ENCODE results near the gene TMEM86B. TPM values are rescaled to one million over a fixed set of nuclear protein-coding genes. Genes with fewer than 3 reads are reported as not detected.

TMEM86B gene
- total and polyA plus RNA-seq, 2 experiments from 2014 or later: 1.1 to 3.2 TPM

GRCh38 chr19:55265723-55266386 is 37.3 kb upstream of the TMEM86B start:
- Mint-ChIP-seq H3K9me3 (peaks cover 11% of the 10 kb centered on the region), H3K36me3 (ENCODE audit: low read depth) (peaks cover 15% of the 10 kb centered on the region), H3K4me3 (no peak overlapping the region), H3K4me1 (peaks cover 7% of the 10 kb centered on the region), H3K27me3 (ENCODE audit: insufficient read depth, low read depth, poor library complexity) (no peaks in the 10 kb centered on the region), H3K27ac (no peak overlapping the region)
- Histone ChIP-seq H3K4me3 (no peak overlapping the region), H4K20me1 (replicated peaks; ENCODE audit: insufficient read depth) (no peaks in the 10 kb centered on the region; the same call in 1 of the 2 replicates), H3K27ac (ENCODE audit: low read depth) (no peak overlapping the region), H3K79me2 (replicated peaks; ENCODE audit: insufficient read depth) (0 out of 2 replicates have a peak, but pooled peaks cover 4% of the 10 kb centered on the region), H3K27me3 (ENCODE audit: insufficient read depth) (no peaks in the 10 kb centered on the region), H2AFZ (no peak overlapping the region), H3K4me2 (no peak overlapping the region), H3K9me2 (ENCODE audit: insufficient read depth) (0 out of 2 replicates have a peak, but pooled peaks cover 4% of the 10 kb centered on the region), H3K4me1 (ENCODE audit: insufficient read depth) (no peaks in the 10 kb centered on the region), H3K36me3 (ENCODE audit: insufficient read depth) (no peaks in the 10 kb centered on the region), H3F3A (replicated peaks; ENCODE audit: low read depth) (peaks cover 10% of the 10 kb centered on the region; the same call in 1 of the 2 replicates)
- DNase-seq (ENCODE audit: low spot score) (no peak), ATAC-seq (no peak)
- no peak for TF ChIP-seq ETS1 (IDR thresholded peaks at IDR 0.05)
- TF ChIP-seq EZH2phosphoT487 (IDR thresholded peaks at IDR 0.05; ENCODE audit: unreplicated experiment): no peak
- no peak for TF ChIP-seq CTCF (conservative IDR thresholded peaks at IDR 0.05; ENCODE audit: low read depth in 2 of 2)
- TF ChIP-seq STAT1 (IDR thresholded peaks at IDR 0.05; ENCODE audit: unreplicated experiment): no peak
- TF ChIP-seq CREB1 (CRISPR knock-in tag; IDR thresholded peaks at IDR 0.05; ENCODE audit: low read depth): no peak
- TF ChIP-seq POLR2AphosphoS5 (IDR thresholded peaks at IDR 0.05; ENCODE audit: low read depth): no peak
- TF ChIP-seq, protein P1, sequence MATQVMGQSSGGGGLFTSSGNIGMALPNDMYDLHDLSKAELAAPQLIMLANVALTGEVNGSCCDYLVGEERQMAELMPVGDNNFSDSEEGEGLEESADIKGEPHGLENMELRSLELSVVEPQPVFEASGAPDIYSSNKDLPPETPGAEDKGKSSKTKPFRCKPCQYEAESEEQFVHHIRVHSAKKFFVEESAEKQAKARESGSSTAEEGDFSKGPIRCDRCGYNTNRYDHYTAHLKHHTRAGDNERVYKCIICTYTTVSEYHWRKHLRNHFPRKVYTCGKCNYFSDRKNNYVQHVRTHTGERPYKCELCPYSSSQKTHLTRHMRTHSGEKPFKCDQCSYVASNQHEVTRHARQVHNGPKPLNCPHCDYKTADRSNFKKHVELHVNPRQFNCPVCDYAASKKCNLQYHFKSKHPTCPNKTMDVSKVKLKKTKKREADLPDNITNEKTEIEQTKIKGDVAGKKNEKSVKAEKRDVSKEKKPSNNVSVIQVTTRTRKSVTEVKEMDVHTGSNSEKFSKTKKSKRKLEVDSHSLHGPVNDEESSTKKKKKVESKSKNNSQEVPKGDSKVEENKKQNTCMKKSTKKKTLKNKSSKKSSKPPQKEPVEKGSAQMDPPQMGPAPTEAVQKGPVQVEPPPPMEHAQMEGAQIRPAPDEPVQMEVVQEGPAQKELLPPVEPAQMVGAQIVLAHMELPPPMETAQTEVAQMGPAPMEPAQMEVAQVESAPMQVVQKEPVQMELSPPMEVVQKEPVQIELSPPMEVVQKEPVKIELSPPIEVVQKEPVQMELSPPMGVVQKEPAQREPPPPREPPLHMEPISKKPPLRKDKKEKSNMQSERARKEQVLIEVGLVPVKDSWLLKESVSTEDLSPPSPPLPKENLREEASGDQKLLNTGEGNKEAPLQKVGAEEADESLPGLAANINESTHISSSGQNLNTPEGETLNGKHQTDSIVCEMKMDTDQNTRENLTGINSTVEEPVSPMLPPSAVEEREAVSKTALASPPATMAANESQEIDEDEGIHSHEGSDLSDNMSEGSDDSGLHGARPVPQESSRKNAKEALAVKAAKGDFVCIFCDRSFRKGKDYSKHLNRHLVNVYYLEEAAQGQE (IDR thresholded peaks at IDR 0.05; ENCODE audit: unreplicated experiment): no peak
- no peak for TF ChIP-seq NANOG (IDR thresholded peaks at IDR 0.05; ENCODE audit: borderline replicate concordance)
- no peak for TF ChIP-seq EZH2 (IDR thresholded peaks at IDR 0.05; ENCODE audit: low read depth, unreplicated experiment)
- no peak for TF ChIP-seq ZNF462 (CRISPR knock-in tag; IDR thresholded peaks at IDR 0.05)
- no peak for TF ChIP-seq ZNF331 (CRISPR knock-in tag; IDR thresholded peaks at IDR 0.05; ENCODE audit: low read depth)
- TF ChIP-seq ZNF114 (CRISPR knock-in tag; IDR thresholded peaks at IDR 0.05): no peak
- TF ChIP-seq JUNB (IDR thresholded peaks at IDR 0.05; ENCODE audit: unreplicated experiment): no peak

Measured in GM23338 (cell line).